K562 (cell line): Measurements from ENCODE around the gene TFPI. TPM values are rescaled to one million over a fixed set of nuclear protein-coding genes. Genes with fewer than 3 reads are reported as not detected.

ENCODE experiments used
- ARID1B ChIP-seq: fragments of 450-650 bp; IDR thresholded peaks from 2 replicates; pipeline ENCODE4 v1.6.1; 2016; ENCODE audit warnings: antibody characterized with exemption, mild to moderate bottlenecking, inconsistent platforms
- CBX1 ChIP-seq: sonication (generic); IDR thresholded peaks from 2 replicates; pipeline ENCODE4 v1.6.1; 2016; ENCODE audit warnings: antibody characterized with exemption, low read depth, mild to moderate bottlenecking
- DPF2 ChIP-seq: fragments of 450-650 bp; IDR thresholded peaks from 2 replicates; pipeline ENCODE4 v1.6.1; 2016
- FOXK1 ChIP-seq: sonication (generic); formaldehyde crosslinking; IDR thresholded peaks from 2 replicates; pipeline ENCODE4 v1.8.0; 2022; ENCODE audit warnings: missing genetic modification reagents, mild to moderate bottlenecking, borderline replicate concordance
- FOXP1 ChIP-seq: sonication (generic); formaldehyde crosslinking; IDR thresholded peaks from 2 replicates; pipeline ENCODE4 v1.8.0; 2022; ENCODE audit warnings: mild to moderate bottlenecking, missing genetic modification reagents
- GATAD2A ChIP-seq: fragments of 450-650 bp; IDR thresholded peaks from 2 replicates; pipeline ENCODE4 v1.6.1; 2017
- HMGN3 ChIP-seq: IDR thresholded peaks from 2 replicates; pipeline ENCODE4 v1.6.1; 2011; ENCODE audit warnings: borderline replicate concordance, low read depth, mild to moderate bottlenecking, mixed read lengths, low read length; ENCODE audit not compliant: insufficient read length; ENCODE audit errors: extremely low read depth
- MAZ ChIP-seq, 2 experiments: fragments of 450-650 bp in 1 of 2; sonication (generic) in 1 of 2; formaldehyde crosslinking; IDR thresholded peaks in 1 of 2; conservative IDR thresholded peaks in 1 of 2; 2 replicates each; pipeline versions ENCODE4 v1.4.0 to v1.5.0; 2020; ENCODE audit warnings: mild to moderate bottlenecking in 1 of 2, missing genetic modification reagents in 1 of 2
- MECOM ChIP-seq: fragments of 250-450 bp; sonication (Bioruptor Pico); IDR thresholded peaks from 2 replicates; pipeline ENCODE4 v1.8.0; 2022; ENCODE audit warnings: inconsistent platforms
- NFATC3 ChIP-seq: fragments of 450-650 bp; IDR thresholded peaks from 2 replicates; pipeline ENCODE4 v1.6.1; 2017; ENCODE audit warnings: mild to moderate bottlenecking
- NR3C1 ChIP-seq: sonication (generic); formaldehyde crosslinking; IDR thresholded peaks from 2 replicates; pipeline ENCODE4 v1.8.1; 2022; ENCODE audit warnings: missing genetic modification reagents
- PCBP1 ChIP-seq: fragments of 200-400 bp; formaldehyde crosslinking; IDR thresholded peaks from 2 replicates; pipeline ENCODE4 v1.6.1; 2018; ENCODE audit warnings: mild to moderate bottlenecking, low read depth, low read length; ENCODE audit not compliant: poor library complexity, severe bottlenecking
- PKNOX1 ChIP-seq: fragments of 450-650 bp; IDR thresholded peaks from 2 replicates; pipeline ENCODE4 v1.6.1; 2016
- RAD51 ChIP-seq: fragments of 450-650 bp; IDR thresholded peaks from 2 replicates; pipeline ENCODE4 v1.7.1; 2016; ENCODE audit warnings: low read depth, mild to moderate bottlenecking, borderline replicate concordance
- RBM15 ChIP-seq: fragments of 200-400 bp; formaldehyde crosslinking; IDR thresholded peaks from 2 replicates; pipeline ENCODE4 v1.6.1; 2018; ENCODE audit warnings: mild to moderate bottlenecking, low read length, moderate library complexity; ENCODE audit not compliant: insufficient read depth
- RFX1 ChIP-seq: fragments of 450-650 bp; IDR thresholded peaks from 2 replicates; pipeline ENCODE4 v1.6.1; 2016; ENCODE audit warnings: mild to moderate bottlenecking, moderate library complexity
- SAP30 ChIP-seq: fragments of 200-600 bp; sonication (generic); IDR thresholded peaks from 2 replicates; pipeline ENCODE4 v1.6.1; 2012; ENCODE audit warnings: borderline replicate concordance, low read depth, mild to moderate bottlenecking, moderate library complexity, low read length, control low read depth, inconsistent platforms; ENCODE audit not compliant: insufficient read depth, poor library complexity, severe bottlenecking
- TCF7L2 ChIP-seq: fragments of 150-350 bp; IDR thresholded peaks from 2 replicates; pipeline ENCODE4 v1.6.1; 2016; ENCODE audit warnings: low read depth, mild to moderate bottlenecking, low read length, moderate library complexity
- THAP12 ChIP-seq: fragments of 250-450 bp; sonication (Bioruptor Pico); IDR thresholded peaks from 2 replicates; pipeline ENCODE4 v1.9.0; 2021; ENCODE audit warnings: mild to moderate bottlenecking, inconsistent platforms
- USF2 ChIP-seq: sonication (generic); formaldehyde crosslinking; IDR thresholded peaks from 2 replicates; pipeline ENCODE4 v1.5.0; 2020; ENCODE audit warnings: missing genetic modification reagents
- ZFP1 ChIP-seq: fragments of 450-650 bp; formaldehyde crosslinking; IDR thresholded peaks from 2 replicates; pipeline ENCODE4 v1.4.0; 2020; ENCODE audit warnings: mild to moderate bottlenecking, mixed read lengths
- polyA plus RNA-seq, 8 experiments: library from polyadenylated mRNA; depleted of rRNA in 4 of 8; stranded (reverse) in 5 of 8; unstranded in 3 of 8; fragments of >200 nt; fragmentation: Nextera tagmentation in 2 of 8; fragmentation: Illumina TruSeq in 1 of 8; extraction: Ambion mirVana in 2 of 8; extraction: Trizol in 1 of 8; gene quantifications; 2 replicates each; pipeline versions ENCODE4 v1.2.1 to v1.2.3, GENCODE V29; 2011 to 2014; ENCODE audit warnings: inconsistent platforms in 1 of 8, missing spikeins in 1 of 8
- total RNA-seq, 7 experiments: library from RNA; depleted of rRNA in 6 of 7; stranded (reverse); fragments of >200 nt in 6 of 7; fragmentation: Illumina TruSeq in 2 of 7; extraction: Trizol in 2 of 7; gene quantifications; 2 replicates each; pipeline versions ENCODE4 v1.2.1 to v1.2.3, GENCODE V29; 2011 to 2021; ENCODE audit warnings: low replicate concordance in 1 of 7
- TF ChIP-seq, protein P1 (sequence below): fragments of 450-650 bp; IDR thresholded peaks from one replicate; pipeline ENCODE4 v1.6.1; 2018; ENCODE audit warnings: mild to moderate bottlenecking, moderate library complexity; ENCODE audit not compliant: partially characterized antibody
- TF ChIP-seq, protein P2 (sequence below): fragments of 250-450 bp; sonication (Bioruptor Pico); IDR thresholded peaks from 2 replicates; pipeline ENCODE4 v1.9.0; 2021; ENCODE audit warnings: mild to moderate bottlenecking

Gene TFPI
- total and polyA plus RNA-seq, 9 of the 15 experiments (the other 6 are each of a cell fraction or from before 2014, with no cell fraction given), result 53.5 to 219 (median 100) TPM

GRCh38 chr2:187509667-187510417 is 44.4 kb downstream of the TFPI start (continued):
- TF ChIP-seq RAD51 (no peak), FOXP1 (CRISPR knock-in tag) (0 out of 2 replicates have a peak, but pooled peaks have one; percentile 25), THAP12 (CRISPR knock-in tag) (no peak), MAZ (CRISPR knock-in tag; conservative IDR thresholded peaks at IDR 0.05 in 1 of 2, IDR thresholded peaks at IDR 0.05 in 1 of 2) (no peak; a peak in 1 of 4 replicates), ARID1B (peak; percentile 62), GATAD2A (no peak), PKNOX1 (peak; percentile 51; the same call in 1 of the 2 replicates), USF2 (no peak), MECOM (CRISPR knock-in tag) (peak; percentile 89), PCBP1 (no peak), CBX1 (no peak), FOXK1 (CRISPR knock-in tag) (no peak), NR3C1 (no peak), RBM15 (no peak), TCF7L2 (no peak), NFATC3 (no peak), SAP30 (no peak), RFX1 (peak; percentile 78), ZFP1 (CRISPR knock-in tag) (no peak), HMGN3 (no peak), DPF2 (0 out of 2 replicates have a peak, but pooled peaks have one; percentile 29)
- TF ChIP-seq, protein P1, sequence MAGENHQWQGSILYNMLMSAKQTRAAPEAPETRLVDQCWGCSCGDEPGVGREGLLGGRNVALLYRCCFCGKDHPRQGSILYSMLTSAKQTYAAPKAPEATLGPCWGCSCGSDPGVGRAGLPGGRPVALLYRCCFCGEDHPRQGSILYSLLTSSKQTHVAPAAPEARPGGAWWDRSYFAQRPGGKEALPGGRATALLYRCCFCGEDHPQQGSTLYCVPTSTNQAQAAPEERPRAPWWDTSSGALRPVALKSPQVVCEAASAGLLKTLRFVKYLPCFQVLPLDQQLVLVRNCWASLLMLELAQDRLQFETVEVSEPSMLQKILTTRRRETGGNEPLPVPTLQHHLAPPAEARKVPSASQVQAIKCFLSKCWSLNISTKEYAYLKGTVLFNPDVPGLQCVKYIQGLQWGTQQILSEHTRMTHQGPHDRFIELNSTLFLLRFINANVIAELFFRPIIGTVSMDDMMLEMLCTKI, result no peak
- TF ChIP-seq, protein P2, sequence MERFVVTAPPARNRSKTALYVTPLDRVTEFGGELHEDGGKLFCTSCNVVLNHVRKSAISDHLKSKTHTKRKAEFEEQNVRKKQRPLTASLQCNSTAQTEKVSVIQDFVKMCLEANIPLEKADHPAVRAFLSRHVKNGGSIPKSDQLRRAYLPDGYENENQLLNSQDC, result no peak
